BLaER1 treated with 17β-estradiol and CSF1 and Interleukin-3, amounts not matched to agents 10 nM and 100 nM (cell line): ENCODE measurements around the gene ADAMTS9.

Source experiments
- H3K27ac ChIP-seq, 11 experiments: shearing (Covaris generic); formaldehyde crosslinking; 2 replicates each; pipeline ENCODE4 v1.8.1; 2022
- H3K27me3 ChIP-seq, 11 experiments: shearing (Covaris generic); formaldehyde crosslinking; 2 replicates each; pipeline ENCODE4 v1.8.1; 2022
- H3K36me3 ChIP-seq, 11 experiments: shearing (Covaris generic); formaldehyde crosslinking; 2 replicates each; pipeline ENCODE4 v1.8.1; 2022
- H3K4me1 ChIP-seq, 10 experiments: shearing (Covaris generic); formaldehyde crosslinking; 2 replicates each; pipeline ENCODE4 v1.8.1; 2022
- H3K4me2 ChIP-seq, 11 experiments: shearing (Covaris generic); formaldehyde crosslinking; 2 replicates each; pipeline ENCODE4 v1.8.1; 2022
- H3K4me3 ChIP-seq, 10 experiments: shearing (Covaris generic); formaldehyde crosslinking; 2 replicates each; pipeline ENCODE4 v1.8.1; 2022
- H3K9ac ChIP-seq, 11 experiments: shearing (Covaris generic); formaldehyde crosslinking; 2 replicates each; pipeline ENCODE4 v1.8.1; 2022
- H3K9me3 ChIP-seq, 11 experiments: shearing (Covaris generic); formaldehyde crosslinking; replicated peaks in 1 of 11; 2 replicates each; pipeline ENCODE4 v1.8.1; 2022
- H4K20me1 ChIP-seq, 11 experiments: shearing (Covaris generic); formaldehyde crosslinking; 2 replicates each; pipeline ENCODE4 v1.8.1; 2022
- Cebpa-rat ChIP-seq, 11 experiments: shearing (Covaris generic); IDR thresholded peaks; 2 replicates each; pipeline ENCODE4 v1.8.1; 2022

Gene ADAMTS9

GRCh38 chr3:64638511-64638910 lies 49.3 kb downstream of the ADAMTS9 start:
- H3K4me2 ChIP-seq = no peak overlapping the region
- H3K36me3 ChIP-seq = no peaks in the 10 kb centered on the region
- H3K4me1 ChIP-seq = no peaks in the 10 kb centered on the region; a peak in 1 of 20 replicates
- no peak overlapping the region for H3K4me3 ChIP-seq
- H3K9ac ChIP-seq = no peak overlapping the region
- TF ChIP-seq Cebpa-rat (IDR thresholded peaks at IDR 0.05) = no peak
- no peaks in the 10 kb centered on the region for H4K20me1 ChIP-seq
- H3K27me3 ChIP-seq = no peaks in the 10 kb centered on the region
- H3K27ac ChIP-seq = no peak overlapping the region
- H3K9me3 ChIP-seq = no peaks in the 10 kb centered on the region

DNA sequence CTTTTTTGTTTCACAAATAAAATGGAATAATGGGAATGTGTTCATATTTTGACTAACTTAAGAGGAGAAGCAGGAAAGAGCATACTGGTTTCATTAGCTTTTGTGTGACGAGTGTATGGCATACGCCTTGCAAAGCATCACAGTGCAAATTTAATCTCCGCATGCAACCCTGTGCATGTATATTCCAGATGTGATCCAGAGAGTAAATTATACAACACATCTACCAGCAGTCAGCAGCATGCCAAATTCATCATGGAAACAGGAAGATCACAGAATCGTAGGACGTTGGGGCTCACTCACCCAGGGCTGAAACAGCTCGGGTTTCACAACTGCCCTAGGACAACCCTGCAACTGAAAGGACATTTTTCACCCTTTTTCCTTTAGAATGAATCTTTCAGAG lies 53.4 kb downstream of the ADAMTS9 start:
- Histone ChIP-seq H3K4me2 (no peak overlapping the region), H4K20me1 (no peaks in the 10 kb centered on the region), H3K27ac (no peak overlapping the region), H3K36me3 (no peaks in the 10 kb centered on the region), H3K4me3 (no peak overlapping the region), H3K27me3 (no peaks in the 10 kb centered on the region), H3K9ac (no peak overlapping the region), H3K4me1 (no peaks in the 10 kb centered on the region), H3K9me3 (no peaks in the 10 kb centered on the region)
- TF ChIP-seq Cebpa-rat (IDR thresholded peaks at IDR 0.05) = no peak

DNA sequence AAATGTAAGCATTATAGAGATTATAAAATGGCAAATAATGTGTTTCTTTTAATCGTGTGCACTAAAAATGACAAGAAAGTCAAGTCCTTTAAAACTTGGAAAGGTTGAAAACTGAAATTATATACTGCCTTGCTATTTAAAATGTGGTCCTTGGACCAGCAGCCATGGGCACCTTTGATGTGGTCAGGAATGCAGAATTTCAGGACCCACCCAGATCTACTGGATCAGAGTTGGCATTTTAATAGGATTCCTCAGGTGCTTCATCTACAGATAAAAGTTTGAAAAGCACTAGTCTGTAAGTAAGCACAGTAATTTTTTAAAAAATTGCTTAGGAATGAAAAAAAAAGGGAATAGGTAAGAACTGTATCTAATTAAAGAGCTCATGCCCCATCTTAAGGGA lies 55.8 kb downstream of the ADAMTS9 start:
- H3K9ac ChIP-seq = no peak overlapping the region

DNA sequence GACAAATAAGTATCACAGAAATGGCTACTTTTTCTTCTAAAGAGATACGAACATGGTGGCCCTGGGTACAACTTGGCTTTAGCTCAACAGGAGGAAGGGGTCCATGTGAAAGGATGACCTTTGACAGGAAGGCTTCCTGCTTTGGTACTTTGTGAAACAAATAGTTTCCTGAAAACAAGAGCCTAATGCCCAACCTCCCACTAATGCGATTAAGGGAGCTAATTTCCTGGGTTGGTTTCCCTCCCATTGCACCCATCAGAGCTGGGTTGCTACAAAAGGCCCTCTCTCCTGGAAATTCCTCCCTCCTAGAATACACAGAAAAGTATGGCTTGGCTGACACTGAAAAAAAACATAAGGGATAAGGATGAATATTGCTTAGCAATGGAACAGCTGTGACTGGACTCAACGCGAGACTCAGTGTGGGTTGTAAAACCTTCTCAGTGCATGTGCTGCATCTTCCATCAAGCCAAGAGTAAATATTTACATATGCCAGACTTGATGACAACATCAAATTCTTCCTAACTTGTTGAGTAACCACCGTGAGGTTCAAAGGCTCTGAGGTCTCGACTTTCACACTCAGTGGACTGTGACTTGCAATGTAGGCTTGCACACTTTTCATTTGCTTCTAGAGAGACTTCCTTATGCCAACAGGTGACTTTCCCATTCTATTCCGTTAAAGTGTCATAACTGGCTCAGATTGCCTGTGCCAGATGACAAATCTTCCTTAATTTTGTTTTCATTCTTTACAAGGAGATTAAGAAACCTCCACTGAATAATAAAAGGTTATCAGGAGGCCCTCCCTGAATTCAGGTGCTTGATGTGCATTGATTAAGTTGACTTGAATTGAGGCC lies 60.1 kb downstream of the ADAMTS9 start:
- Histone ChIP-seq H3K4me2 (no peak overlapping the region), H3K4me1 (no peaks in the 10 kb centered on the region), H3K27ac (no peak overlapping the region), H3K4me3 (no peak overlapping the region), H3K36me3 (0 out of 22 replicates have a peak, but pooled peaks cover 0 to 3% (median 0%) of the 10 kb centered on the region in 11 experiments), H3K27me3 (no peaks in the 10 kb centered on the region), H3K9ac (no peak overlapping the region), H3K9me3 (no peaks in the 10 kb centered on the region), H4K20me1 (no peaks in the 10 kb centered on the region)
- no peak for TF ChIP-seq Cebpa-rat (IDR thresholded peaks at IDR 0.05)

More for the DNA sequence above, 55.8 kb downstream of the ADAMTS9 start:
- no peaks in the 10 kb centered on the region for H3K4me1 ChIP-seq
- H3K4me3 ChIP-seq = no peak overlapping the region
- no peaks in the 10 kb centered on the region for H3K27me3 ChIP-seq
- H3K4me2 ChIP-seq = no peak overlapping the region
- no peaks in the 10 kb centered on the region for H3K36me3 ChIP-seq
- no peak for TF ChIP-seq Cebpa-rat (IDR thresholded peaks at IDR 0.05)
- H4K20me1 ChIP-seq = no peaks in the 10 kb centered on the region
- no peak overlapping the region for H3K27ac ChIP-seq
- H3K9me3 ChIP-seq = no peaks in the 10 kb centered on the region

GRCh38 chr3:64627042-64627441 lies 60.8 kb downstream of the ADAMTS9 start:
- Histone ChIP-seq H3K4me2 (no peak overlapping the region), H3K4me3 (no peak overlapping the region), H3K36me3 (0 out of 22 replicates have a peak, but pooled peaks cover 0 to 3% (median 0%) of the 10 kb centered on the region in 11 experiments), H3K9ac (no peak overlapping the region), H3K9me3 (no peaks in the 10 kb centered on the region), H3K27me3 (no peaks in the 10 kb centered on the region), H3K4me1 (no peaks in the 10 kb centered on the region), H3K27ac (no peak overlapping the region), H4K20me1 (no peaks in the 10 kb centered on the region)
- TF ChIP-seq Cebpa-rat (IDR thresholded peaks at IDR 0.05) = no peak

- Histone ChIP-seq H3K4me1 (no peaks in the 10 kb centered on the region), H3K27ac (no peak overlapping the region), H3K27me3 (no peaks in the 10 kb centered on the region), H3K4me3 (no peak overlapping the region), H3K9me3 (peaks cover 0 to 2% (median 0%) of the 10 kb centered on the region in 11 experiments; a peak in 3 of 22 replicates), H3K4me2 (no peak overlapping the region), H3K36me3 (0 out of 22 replicates have a peak, but pooled peaks cover 0 to 3% (median 0%) of the 10 kb centered on the region in 11 experiments), H3K9ac (no peak overlapping the region), H4K20me1 (no peaks in the 10 kb centered on the region)
- no peak for TF ChIP-seq Cebpa-rat (IDR thresholded peaks at IDR 0.05)
Measured at GRCh38 chr3:64625381-64625780, 62.4 kb downstream of the ADAMTS9 start.

- Histone ChIP-seq H3K4me1 (no peaks in the 10 kb centered on the region), H3K4me2 (no peak overlapping the region), H3K9me3 (peaks cover 0 to 9% (median 6%) of the 10 kb centered on the region in 11 experiments; a peak in 9 of 22 replicates), H3K27ac (no peak overlapping the region), H3K4me3 (no peak overlapping the region), H3K36me3 (peaks cover 0 to 4% (median 0%) of the 10 kb centered on the region in 11 experiments; a peak in 1 of 22 replicates), H3K27me3 (no peaks in the 10 kb centered on the region), H4K20me1 (no peaks in the 10 kb centered on the region), H3K9ac (no peak overlapping the region)
- no peak for TF ChIP-seq Cebpa-rat (IDR thresholded peaks at IDR 0.05)
Measured at GRCh38 chr3:64623125-64623524, 64.7 kb downstream of the ADAMTS9 start.

DNA sequence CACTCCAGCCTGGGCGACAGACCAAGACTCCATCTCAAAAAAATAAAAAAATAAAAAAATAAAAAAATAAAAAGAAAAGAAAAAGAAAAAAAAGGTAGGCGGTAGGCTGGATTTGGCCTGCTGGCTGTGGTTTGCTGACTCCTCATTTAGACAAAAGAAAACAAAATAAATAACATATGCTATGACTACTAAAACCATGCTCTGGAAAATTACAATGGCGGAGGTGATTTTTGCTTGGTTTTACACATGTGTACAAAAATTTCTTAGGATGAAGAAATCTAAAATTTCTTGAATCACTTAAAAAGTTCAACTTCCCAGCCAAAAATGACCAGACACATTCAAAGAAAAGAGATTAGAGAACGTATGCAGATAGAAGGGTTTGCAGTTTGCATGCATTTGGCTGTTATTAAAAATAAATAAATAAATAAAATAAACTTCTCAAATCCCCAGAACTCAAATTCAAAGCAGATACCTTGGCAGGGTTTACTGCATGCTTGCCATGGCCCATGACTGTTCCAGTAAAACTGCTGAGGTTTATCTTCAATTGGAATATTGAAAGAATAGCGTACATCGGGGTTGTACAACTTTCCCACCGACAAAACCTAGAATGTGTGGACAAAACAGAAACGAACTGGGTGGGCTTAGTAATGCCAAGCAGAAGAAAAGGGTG lies 65.9 kb downstream of the ADAMTS9 start:
- H3K9me3 ChIP-seq = peaks cover 0 to 11% (median 6%) of the 10 kb centered on the region in 11 experiments; a peak in 11 of 22 replicates
- H3K27ac ChIP-seq = no peak overlapping the region
- peaks cover 0 to 5% (median 4%) of the 10 kb centered on the region in 10 experiments; a peak in 8 of 20 replicates for H3K4me1 ChIP-seq
- H3K36me3 ChIP-seq = peaks cover 0 to 4% (median 0%) of the 10 kb centered on the region in 11 experiments; a peak in 1 of 22 replicates
- H4K20me1 ChIP-seq = no peaks in the 10 kb centered on the region
- H3K4me3 ChIP-seq = no peak overlapping the region
- TF ChIP-seq Cebpa-rat (IDR thresholded peaks at IDR 0.05) = no peak
- H3K4me2 ChIP-seq = no peak overlapping the region
- no peak overlapping the region for H3K9ac ChIP-seq
- no peaks in the 10 kb centered on the region for H3K27me3 ChIP-seq

DNA sequence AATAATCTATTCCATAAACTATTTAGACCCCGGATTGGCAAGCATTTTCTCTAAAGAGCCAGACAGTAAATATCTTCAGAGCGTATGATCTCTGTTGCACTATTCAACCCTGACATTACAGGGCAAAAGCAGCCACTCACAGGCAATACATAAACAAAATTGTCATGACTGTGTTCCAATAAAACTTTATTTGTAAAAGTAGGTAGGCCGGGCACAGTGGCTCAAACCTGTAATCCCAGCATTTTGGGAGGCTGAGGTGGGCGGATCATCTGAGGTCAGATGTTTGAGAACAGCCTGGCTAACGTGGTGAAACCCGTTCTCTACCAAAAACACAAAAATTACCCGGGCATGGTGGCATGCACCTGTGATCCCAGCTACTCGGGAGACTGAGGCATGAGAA lies 66.5 kb downstream of the ADAMTS9 start:
- Histone ChIP-seq H3K4me1 (peaks cover 0 to 9% (median 6%) of the 10 kb centered on the region in 10 experiments; a peak in 10 of 20 replicates), H4K20me1 (no peaks in the 10 kb centered on the region), H3K9me3 (peaks cover 0 to 12% (median 6%) of the 10 kb centered on the region in 11 experiments; a peak in 11 of 22 replicates), H3K4me3 (no peak overlapping the region), H3K27me3 (no peaks in the 10 kb centered on the region), H3K4me2 (no peak overlapping the region), H3K27ac (no peak overlapping the region), H3K36me3 (peaks cover 0 to 4% (median 0%) of the 10 kb centered on the region in 11 experiments; a peak in 1 of 22 replicates), H3K9ac (no peak overlapping the region)
- no peak for TF ChIP-seq Cebpa-rat (IDR thresholded peaks at IDR 0.05)
